ENCODE results near the gene SPOCK1. TPM values are rescaled to one million over a fixed set of nuclear protein-coding genes. Genes with fewer than 3 reads are reported as not detected.

Gene SPOCK1
- total RNA-seq, 1 donor from 2014 or later: 19.6 TPM

- ATAC-seq (ENCODE audit: poor library complexity) (no peak), DNase-seq (no peak)
- intact Hi-C loops (cut with DNase I): no loop called here
Measured at GRCh38 chr5:137185193-137185592, 313.9 kb downstream of the SPOCK1 start.

DNA sequence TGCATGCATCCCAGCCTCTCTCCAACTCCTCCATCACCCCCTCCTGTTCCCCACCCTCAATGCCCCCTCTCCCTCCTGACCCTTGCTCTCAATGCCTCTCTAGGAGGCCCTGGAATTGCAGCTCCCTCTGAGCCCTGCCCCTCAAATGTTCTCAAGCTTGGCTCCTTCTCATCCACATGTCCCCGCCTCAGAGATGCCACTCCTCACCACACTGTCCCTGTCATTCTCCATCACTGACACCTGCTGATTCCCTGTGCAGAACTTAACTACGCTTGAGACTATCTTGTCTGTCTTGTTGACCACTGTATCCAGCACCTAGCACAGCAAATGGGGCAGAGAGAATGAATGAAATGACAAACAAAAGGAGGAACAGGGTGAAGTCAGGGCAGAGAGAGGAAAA is 314.4 kb downstream of the SPOCK1 start:
- ATAC-seq (ENCODE audit: poor library complexity) (no peak), DNase-seq (no peak)
- intact Hi-C loops (cut with DNase I): no loop called here

GRCh38 chr5:137182576-137182975 is 316.6 kb downstream of the SPOCK1 start:
- ATAC-seq (ENCODE audit: poor library complexity): no peak
- intact Hi-C loops (cut with DNase I): no loop called here

GRCh38 chr5:137181667-137182066 is 317.5 kb downstream of the SPOCK1 start:
- DNase-seq (no peak), ATAC-seq (ENCODE audit: poor library complexity) (no peak)
- intact Hi-C loops (cut with DNase I): no loop called here

More at GRCh38 chr5:137182576-137182975, 316.6 kb downstream of the SPOCK1 start:
- no peak for DNase-seq

DNA sequence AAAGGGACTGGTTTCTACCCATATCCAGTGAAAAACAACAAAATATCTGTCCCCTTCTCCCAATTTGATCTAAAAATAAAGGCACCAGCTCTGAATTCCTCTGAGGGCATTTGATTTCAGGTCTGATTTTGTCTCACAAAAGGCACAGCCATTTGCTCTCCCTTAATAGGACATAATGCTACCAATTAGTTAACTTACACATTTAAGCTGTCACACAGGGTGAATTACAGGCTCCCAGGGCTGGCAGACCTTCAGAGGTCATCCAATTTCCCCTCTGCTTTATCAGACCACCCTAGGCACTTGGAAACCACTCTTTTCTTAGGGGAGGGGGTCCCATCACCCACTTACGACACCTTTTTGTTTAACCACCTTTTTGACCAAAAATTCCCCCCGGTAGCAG is 319.9 kb downstream of the SPOCK1 start:
- intact Hi-C loops (cut with DNase I): no loop called here
- DNase-seq: no peak
- ATAC-seq (ENCODE audit: poor library complexity): no peak

DNA sequence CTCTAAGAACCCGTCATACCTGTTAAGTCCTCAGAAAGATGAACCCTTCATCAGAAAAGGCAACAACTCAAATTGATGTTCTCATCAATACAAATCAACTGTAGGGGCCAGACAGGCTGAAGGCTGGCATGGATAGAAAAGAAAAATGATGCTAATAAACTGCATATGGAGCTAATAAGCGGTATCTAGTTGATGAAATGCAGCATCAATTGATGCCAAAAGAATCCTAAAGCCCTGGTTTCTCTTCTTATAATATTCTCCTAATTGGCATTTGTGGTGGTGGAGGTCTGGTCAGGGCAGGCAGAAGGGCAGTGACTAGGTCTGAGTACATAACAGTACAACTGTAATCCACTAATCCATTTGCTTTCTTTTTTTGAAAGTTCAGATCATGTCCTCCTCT is 322.5 kb downstream of the SPOCK1 start:
- intact Hi-C loops (cut with DNase I): no loop called here
- no peak for DNase-seq
- no peak for ATAC-seq (ENCODE audit: poor library complexity)

DNA sequence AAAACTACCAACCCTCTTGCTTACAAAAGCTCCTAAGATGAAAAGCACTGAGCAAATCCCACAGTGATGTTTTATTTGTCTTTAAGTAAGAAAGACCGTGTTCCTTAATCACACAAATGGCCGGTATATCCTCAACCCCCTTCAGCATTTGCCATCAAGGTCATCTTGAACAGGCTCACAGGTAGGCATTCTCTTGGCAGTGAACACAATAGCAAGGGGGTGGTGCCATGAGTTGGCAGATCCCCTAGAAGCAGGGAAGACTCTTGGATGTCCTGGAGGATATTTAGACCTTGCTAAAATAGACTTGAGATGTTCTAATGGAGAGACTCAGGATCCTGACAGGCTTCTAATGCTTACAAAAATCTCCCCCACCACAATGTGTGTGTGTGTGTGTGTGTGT is 323.0 kb downstream of the SPOCK1 start:
- intact Hi-C loops (cut with DNase I): no loop called here
- ATAC-seq (ENCODE audit: poor library complexity): no peak
- no peak for DNase-seq

- intact Hi-C loops (cut with DNase I): no loop called here
- no peak for DNase-seq
- no peak for ATAC-seq (ENCODE audit: poor library complexity)
Measured at GRCh38 chr5:137174196-137174595, 324.9 kb downstream of the SPOCK1 start.

GRCh38 chr5:137172258-137172657 is 326.9 kb downstream of the SPOCK1 start:
- ATAC-seq (ENCODE audit: poor library complexity) (no peak), DNase-seq (no peak)
- intact Hi-C loops (cut with DNase I): no loop called here

DNA sequence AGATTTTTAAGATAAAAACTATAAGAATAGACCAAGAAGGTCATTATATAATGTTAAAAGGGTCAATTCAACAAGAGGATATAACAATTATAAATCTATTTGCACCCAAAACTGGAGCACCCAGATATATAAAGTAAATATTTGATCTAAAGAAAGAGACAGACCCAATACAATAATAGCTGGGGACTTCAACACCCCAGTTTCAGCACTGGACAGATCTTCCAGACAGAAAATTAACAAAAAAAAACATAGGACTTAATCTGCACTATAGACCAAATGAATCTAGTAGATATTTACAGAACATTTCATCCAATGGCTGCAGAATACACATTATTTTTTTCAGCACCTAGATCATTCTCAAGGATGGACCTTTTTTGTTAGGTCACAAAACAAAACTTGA is 331.9 kb downstream of the SPOCK1 start:
- DNase-seq: no peak
- intact Hi-C loops (cut with DNase I): no loop called here
- ATAC-seq (ENCODE audit: poor library complexity): no peak

DNA sequence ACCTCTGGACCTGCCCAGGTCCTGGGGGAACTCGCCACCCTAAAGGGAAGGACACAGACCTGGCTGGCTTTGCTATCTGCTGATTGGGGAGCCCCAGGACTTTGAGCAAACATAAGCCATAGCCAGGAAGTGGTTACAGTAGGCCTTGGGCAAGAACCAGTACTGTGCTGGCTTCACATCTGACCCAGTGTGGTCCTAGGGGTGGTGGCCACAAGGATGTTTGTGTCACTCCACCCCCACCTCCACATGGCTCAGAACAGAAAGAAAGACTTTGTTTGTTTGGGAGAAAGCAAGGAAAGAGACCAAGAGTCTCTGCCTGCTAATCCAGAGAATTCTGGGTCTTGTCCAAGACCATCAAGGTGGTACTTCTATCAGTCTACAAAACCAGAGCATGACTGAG is 334.2 kb downstream of the SPOCK1 start:
- intact Hi-C loops (cut with DNase I): no loop called here
- DNase-seq (no peak), ATAC-seq (ENCODE audit: poor library complexity) (no peak)

GRCh38 chr5:137164536-137164935 is 334.6 kb downstream of the SPOCK1 start:
- DNase-seq: no peak
- intact Hi-C loops (cut with DNase I): no loop called here
- ATAC-seq (ENCODE audit: poor library complexity): no peak

DNA sequence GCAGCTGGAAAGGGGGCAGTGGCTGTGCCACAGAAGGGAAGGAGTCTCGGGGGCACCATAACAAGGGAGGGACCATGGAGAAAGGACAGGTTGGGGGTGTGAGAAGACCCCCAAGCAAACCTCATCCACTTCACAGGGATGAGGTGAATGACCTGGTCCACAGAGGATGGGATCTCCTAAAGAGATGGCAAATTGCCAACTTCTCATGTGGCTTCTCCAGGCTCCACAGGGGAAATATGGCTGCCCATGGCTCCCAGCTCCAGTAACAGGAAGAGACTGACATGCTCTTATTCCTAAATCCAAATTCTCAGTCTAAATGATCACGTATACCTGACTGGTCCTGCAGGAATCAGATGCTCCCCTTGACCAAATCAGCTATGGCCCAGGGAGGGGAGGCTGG is 340.4 kb downstream of the SPOCK1 start:
- ATAC-seq (ENCODE audit: poor library complexity): no peak
- no peak for DNase-seq
- intact Hi-C loops (cut with DNase I): no loop called here

- intact Hi-C loops (cut with DNase I): no loop called here
- ATAC-seq (ENCODE audit: poor library complexity) (no peak), DNase-seq (no peak)
Measured at GRCh38 chr5:137156180-137156579, 342.9 kb downstream of the SPOCK1 start.

- DNase-seq (no peak), ATAC-seq (ENCODE audit: poor library complexity) (no peak)
- intact Hi-C loops (cut with DNase I): no loop called here
Measured at GRCh38 chr5:137155261-137156000, 343.7 kb downstream of the SPOCK1 start.

DNA sequence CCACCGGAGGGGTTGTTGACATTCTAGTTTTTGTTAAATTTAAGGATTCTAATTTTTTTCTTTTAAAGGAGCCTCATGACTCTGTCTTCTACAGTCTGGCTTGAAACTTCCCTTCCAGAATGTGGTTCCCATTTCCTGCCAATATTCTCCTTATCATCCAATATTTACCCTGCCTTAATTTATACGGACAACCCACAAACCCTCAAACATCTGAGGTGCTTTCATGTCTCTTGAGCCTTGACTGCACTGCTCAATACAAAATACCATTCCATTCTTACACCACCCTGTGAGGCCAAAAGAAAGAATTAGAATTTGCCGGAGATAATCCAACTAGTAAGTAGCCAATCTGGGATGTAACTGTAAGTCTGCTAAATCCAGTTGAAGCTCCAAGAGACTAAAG is 346.5 kb downstream of the SPOCK1 start:
- no peak for ATAC-seq (ENCODE audit: poor library complexity)
- intact Hi-C loops (cut with DNase I): no loop called here
- no peak for DNase-seq

GRCh38 chr5:137148655-137149054 is 350.5 kb downstream of the SPOCK1 start:
- intact Hi-C loops (cut with DNase I): no loop called here
- ATAC-seq (ENCODE audit: poor library complexity) (no peak), DNase-seq (no peak)

GRCh38 chr5:137148159-137148558 is 351.0 kb downstream of the SPOCK1 start:
- no peak for ATAC-seq (ENCODE audit: poor library complexity)
- intact Hi-C loops (cut with DNase I): no loop called here
- DNase-seq: no peak

DNA sequence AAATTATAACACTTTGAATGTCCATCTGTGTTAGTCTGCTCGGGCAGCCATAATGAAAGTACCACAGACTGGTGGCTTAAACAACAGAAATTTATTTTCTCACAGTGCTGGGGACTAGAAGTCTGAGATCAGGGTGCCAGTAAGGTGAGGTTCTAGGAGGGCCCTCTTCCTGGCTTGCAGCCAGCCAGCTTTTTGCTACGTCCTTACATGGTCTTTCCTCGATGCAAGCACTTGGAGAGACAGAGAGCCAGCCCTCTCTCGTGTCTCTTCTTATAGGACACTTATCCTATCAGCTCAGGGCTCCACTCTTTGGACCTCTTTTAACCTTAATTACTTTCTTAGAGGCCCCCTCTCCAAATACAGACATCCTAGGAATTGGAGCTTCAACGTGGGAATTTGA is 351.8 kb downstream of the SPOCK1 start:
- intact Hi-C loops (cut with DNase I): no loop called here
- ATAC-seq (ENCODE audit: poor library complexity): no peak
- no peak for DNase-seq

DNA sequence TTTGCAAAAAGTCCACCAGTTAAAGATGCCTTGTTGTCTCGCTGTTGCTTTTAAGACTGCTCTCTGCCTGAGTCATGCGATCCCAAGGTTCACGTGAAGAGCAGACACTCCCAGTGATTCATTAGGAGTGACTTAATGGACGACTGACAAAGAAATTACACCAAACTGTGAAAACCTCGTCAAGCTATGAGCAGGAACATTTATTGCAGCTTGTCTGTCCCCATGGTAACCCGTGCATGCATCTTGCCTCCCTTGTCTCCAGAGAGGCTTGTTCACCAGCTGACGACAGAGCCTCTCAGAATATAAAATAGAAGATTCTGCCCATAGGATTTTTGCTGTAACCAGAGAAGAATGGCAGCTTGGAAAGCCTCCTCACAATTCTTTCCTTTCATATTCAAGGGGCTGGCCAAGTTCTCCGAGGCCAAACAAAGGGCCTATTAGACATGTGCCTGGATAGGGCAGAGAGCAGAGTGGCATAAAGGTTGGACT is 352.7 kb downstream of the SPOCK1 start:
- DNase-seq: no peak
- peak; percentile 66 for ATAC-seq (ENCODE audit: poor library complexity)
- intact Hi-C loops (cut with DNase I): no loop called here

DNA sequence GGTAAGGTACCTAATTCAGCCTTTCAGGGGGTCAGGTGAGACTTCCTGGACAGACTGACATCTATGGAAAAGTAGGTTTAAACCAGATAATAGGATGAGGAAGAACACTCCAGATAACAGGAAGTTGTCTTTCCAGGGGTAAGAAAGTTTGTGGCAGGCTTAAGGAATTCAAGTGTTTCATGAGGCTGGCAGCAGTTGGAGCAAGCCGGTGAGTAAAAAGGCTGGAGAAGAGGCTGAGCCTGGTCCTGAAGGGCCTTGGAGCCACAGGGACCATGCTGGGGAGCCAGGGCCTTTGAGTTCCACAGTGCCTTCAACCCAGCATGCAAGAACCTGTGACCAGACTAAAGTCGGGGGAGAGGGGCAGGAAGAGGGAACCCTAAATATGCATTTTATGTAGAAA is 353.4 kb downstream of the SPOCK1 start:
- intact Hi-C loops (cut with DNase I): no loop called here
- DNase-seq: no peak
- ATAC-seq (ENCODE audit: poor library complexity): no peak

Measured in Right ventricle myocardium superior (tissue), 1 donor.